ENCODE results near the gene SKAP1.
"Not testable (repeated sequence)": the region's sequence is repeated elsewhere in the genome, so short reads cannot be mapped to it uniquely, and the experiment has no call there.

Gene SKAP1

DNA sequence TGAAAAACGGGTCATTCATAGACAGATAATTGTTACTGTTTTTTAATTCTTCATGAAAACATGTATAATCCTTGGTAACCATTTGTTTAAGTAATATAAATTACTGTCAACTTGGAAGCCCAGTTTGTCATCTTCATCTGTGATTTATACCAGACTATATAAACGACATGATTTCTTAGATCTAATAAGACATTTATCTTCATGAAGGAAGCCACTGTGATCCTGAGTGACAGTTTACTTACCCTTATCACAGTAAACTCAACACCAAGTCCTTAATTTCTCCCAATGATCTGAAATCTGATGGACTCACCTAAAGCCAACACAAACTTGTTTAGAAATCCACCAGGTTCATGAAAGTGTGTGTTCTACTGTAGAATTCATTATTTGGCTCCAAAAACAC lies 91.3 kb downstream of the SKAP1 start:
- ATAC-seq = no peak
- no peak for TF ChIP-seq ARNTL (CRISPR knock-in tag; IDR thresholded peaks at IDR 0.05; ENCODE audit: borderline replicate concordance, low read depth)
- no peak for TF ChIP-seq ZNF565 (CRISPR knock-in tag; conservative IDR thresholded peaks at IDR 0.05; ENCODE audit: low read depth)
- no peak for TF ChIP-seq ZC3H10 (CRISPR knock-in tag; IDR thresholded peaks at IDR 0.05)
- TF ChIP-seq, protein P1, sequence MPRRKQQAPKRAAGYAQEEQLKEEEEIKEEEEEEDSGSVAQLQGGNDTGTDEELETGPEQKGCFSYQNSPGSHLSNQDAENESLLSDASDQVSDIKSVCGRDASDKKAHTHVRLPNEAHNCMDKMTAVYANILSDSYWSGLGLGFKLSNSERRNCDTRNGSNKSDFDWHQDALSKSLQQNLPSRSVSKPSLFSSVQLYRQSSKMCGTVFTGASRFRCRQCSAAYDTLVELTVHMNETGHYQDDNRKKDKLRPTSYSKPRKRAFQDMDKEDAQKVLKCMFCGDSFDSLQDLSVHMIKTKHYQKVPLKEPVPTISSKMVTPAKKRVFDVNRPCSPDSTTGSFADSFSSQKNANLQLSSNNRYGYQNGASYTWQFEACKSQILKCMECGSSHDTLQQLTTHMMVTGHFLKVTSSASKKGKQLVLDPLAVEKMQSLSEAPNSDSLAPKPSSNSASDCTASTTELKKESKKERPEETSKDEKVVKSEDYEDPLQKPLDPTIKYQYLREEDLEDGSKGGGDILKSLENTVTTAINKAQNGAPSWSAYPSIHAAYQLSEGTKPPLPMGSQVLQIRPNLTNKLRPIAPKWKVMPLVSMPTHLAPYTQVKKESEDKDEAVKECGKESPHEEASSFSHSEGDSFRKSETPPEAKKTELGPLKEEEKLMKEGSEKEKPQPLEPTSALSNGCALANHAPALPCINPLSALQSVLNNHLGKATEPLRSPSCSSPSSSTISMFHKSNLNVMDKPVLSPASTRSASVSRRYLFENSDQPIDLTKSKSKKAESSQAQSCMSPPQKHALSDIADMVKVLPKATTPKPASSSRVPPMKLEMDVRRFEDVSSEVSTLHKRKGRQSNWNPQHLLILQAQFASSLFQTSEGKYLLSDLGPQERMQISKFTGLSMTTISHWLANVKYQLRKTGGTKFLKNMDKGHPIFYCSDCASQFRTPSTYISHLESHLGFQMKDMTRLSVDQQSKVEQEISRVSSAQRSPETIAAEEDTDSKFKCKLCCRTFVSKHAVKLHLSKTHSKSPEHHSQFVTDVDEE (CRISPR knock-in tag; IDR thresholded peaks at IDR 0.05) = no peak
- TF ChIP-seq, protein P2, sequence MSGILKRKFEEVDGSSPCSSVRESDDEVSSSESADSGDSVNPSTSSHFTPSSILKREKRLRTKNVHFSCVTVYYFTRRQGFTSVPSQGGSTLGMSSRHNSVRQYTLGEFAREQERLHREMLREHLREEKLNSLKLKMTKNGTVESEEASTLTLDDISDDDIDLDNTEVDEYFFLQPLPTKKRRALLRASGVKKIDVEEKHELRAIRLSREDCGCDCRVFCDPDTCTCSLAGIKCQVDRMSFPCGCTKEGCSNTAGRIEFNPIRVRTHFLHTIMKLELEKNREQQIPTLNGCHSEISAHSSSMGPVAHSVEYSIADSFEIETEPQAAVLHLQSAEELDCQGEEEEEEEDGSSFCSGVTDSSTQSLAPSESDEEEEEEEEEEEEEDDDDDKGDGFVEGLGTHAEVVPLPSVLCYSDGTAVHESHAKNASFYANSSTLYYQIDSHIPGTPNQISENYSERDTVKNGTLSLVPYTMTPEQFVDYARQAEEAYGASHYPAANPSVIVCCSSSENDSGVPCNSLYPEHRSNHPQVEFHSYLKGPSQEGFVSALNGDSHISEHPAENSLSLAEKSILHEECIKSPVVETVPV (CRISPR knock-in tag; IDR thresholded peaks at IDR 0.05) = no peak
- no peak for TF ChIP-seq ISL1 (CRISPR knock-in tag; IDR thresholded peaks at IDR 0.05)

DNA sequence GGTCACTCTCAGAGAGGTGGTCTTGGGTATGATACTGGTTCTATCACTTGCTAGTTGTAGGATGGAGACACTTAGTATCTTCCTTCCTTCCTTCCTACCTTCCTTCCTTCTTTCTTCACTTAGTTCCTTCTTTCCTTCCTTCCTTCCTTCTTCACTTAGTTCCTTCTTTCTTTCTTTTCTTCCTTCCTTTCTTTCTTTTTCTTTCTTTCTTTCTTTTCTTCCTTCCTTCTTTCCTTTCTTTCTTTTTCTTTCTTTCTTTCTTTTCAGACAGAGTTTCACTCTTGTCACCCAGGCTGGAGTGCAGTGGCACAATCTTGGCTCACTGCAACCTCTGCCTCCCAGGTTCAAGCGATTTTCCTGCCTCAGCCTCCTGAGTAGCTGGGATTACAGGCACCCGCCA lies 92.1 kb downstream of the SKAP1 start:
- ATAC-seq = not testable (repeated sequence)

DNA sequence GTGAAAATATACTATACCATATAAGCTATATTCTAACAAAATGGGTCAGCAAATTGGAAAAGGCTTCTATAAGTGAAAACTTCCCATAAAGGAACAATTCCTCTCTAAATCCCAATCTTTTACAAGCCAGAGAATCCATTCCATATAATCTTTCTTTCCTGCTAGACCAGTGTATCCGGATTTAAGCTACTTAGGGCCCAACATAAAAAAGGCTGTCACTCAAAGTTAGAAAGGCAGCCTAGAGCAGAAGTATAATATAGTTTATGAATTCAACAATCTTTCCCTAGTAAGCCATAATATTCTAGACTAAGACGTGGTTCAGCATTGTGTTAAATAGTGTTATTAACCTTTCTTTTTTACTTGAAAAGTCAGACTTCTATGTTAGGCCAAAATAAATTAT lies 93.0 kb downstream of the SKAP1 start:
- ATAC-seq = no peak
- TF ChIP-seq ISL1 (CRISPR knock-in tag; IDR thresholded peaks at IDR 0.05) (no peak), ESRRG (CRISPR knock-in tag; IDR thresholded peaks at IDR 0.05) (no peak), BACH2 (CRISPR knock-in tag; IDR thresholded peaks at IDR 0.05; ENCODE audit: borderline replicate concordance) (no peak), PPARA (CRISPR knock-in tag; IDR thresholded peaks at IDR 0.05; ENCODE audit: borderline replicate concordance) (no peak), TOX (CRISPR knock-in tag; IDR thresholded peaks at IDR 0.05; ENCODE audit: borderline replicate concordance) (no peak), ZNF8 (CRISPR knock-in tag; IDR thresholded peaks at IDR 0.05) (no peak), TCF4 (CRISPR knock-in tag; IDR thresholded peaks at IDR 0.05; ENCODE audit: borderline replicate concordance) (no peak), RARB (CRISPR knock-in tag; IDR thresholded peaks at IDR 0.05) (no peak), GLIS3 (CRISPR knock-in tag; IDR thresholded peaks at IDR 0.05) (no peak), ZNF565 (CRISPR knock-in tag; conservative IDR thresholded peaks at IDR 0.05; ENCODE audit: low read depth) (no peak), ZFP30 (CRISPR knock-in tag; IDR thresholded peaks at IDR 0.05) (no peak)
- TF ChIP-seq, protein P2 (CRISPR knock-in tag; IDR thresholded peaks at IDR 0.05) = no peak
- TF ChIP-seq, protein P3, sequence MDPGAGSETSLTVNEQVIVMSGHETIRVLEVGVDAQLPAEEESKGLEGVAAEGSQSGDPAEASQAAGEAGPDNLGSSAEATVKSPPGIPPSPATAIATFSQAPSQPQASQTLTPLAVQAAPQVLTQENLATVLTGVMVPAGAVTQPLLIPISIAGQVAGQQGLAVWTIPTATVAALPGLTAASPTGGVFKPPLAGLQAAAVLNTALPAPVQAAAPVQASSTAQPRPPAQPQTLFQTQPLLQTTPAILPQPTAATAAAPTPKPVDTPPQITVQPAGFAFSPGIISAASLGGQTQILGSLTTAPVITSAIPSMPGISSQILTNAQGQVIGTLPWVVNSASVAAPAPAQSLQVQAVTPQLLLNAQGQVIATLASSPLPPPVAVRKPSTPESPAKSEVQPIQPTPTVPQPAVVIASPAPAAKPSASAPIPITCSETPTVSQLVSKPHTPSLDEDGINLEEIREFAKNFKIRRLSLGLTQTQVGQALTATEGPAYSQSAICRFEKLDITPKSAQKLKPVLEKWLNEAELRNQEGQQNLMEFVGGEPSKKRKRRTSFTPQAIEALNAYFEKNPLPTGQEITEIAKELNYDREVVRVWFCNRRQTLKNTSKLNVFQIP (CRISPR knock-in tag; IDR thresholded peaks at IDR 0.05; ENCODE audit: borderline replicate concordance, low read depth) = no peak
- TF ChIP-seq, protein P4, sequence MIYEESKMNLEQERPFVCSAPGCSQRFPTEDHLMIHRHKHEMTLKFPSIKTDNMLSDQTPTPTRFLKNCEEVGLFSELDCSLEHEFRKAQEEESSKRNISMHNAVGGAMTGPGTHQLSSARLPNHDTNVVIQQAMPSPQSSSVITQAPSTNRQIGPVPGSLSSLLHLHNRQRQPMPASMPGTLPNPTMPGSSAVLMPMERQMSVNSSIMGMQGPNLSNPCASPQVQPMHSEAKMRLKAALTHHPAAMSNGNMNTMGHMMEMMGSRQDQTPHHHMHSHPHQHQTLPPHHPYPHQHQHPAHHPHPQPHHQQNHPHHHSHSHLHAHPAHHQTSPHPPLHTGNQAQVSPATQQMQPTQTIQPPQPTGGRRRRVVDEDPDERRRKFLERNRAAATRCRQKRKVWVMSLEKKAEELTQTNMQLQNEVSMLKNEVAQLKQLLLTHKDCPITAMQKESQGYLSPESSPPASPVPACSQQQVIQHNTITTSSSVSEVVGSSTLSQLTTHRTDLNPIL (CRISPR knock-in tag; IDR thresholded peaks at IDR 0.05; ENCODE audit: low read depth) = no peak
- TF ChIP-seq, protein P5, sequence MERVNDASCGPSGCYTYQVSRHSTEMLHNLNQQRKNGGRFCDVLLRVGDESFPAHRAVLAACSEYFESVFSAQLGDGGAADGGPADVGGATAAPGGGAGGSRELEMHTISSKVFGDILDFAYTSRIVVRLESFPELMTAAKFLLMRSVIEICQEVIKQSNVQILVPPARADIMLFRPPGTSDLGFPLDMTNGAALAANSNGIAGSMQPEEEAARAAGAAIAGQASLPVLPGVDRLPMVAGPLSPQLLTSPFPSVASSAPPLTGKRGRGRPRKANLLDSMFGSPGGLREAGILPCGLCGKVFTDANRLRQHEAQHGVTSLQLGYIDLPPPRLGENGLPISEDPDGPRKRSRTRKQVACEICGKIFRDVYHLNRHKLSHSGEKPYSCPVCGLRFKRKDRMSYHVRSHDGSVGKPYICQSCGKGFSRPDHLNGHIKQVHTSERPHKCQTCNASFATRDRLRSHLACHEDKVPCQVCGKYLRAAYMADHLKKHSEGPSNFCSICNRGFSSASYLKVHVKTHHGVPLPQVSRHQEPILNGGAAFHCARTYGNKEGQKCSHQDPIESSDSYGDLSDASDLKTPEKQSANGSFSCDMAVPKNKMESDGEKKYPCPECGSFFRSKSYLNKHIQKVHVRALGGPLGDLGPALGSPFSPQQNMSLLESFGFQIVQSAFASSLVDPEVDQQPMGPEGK (CRISPR knock-in tag; IDR thresholded peaks at IDR 0.05; ENCODE audit: borderline replicate concordance) = no peak

All from SK-N-SH treated with all-trans-retinoic acid at 6 μM for 48 hours (cell line).